H9 (cell line): ENCODE results near the gene IQCK. TPM values are rescaled to one million over a fixed set of nuclear protein-coding genes. Genes with fewer than 3 reads are reported as not detected.

Experiments used
- DNase-seq: peaks from one replicate; pipeline ENCODE4 v3.0.0-alpha.2; 2017
- H2AFZ ChIP-seq: one replicate; pipeline ENCODE4 v1.6.1; 2013; ENCODE audit warnings: mild to moderate bottlenecking, low read length, control low read depth, moderate library complexity
- H2AK5ac ChIP-seq: 2 replicates; pipeline ENCODE4 v1.6.1; 2013; ENCODE audit warnings: low read length, control low read depth, mixed read lengths; ENCODE audit not compliant: insufficient read length
- H2BK120ac ChIP-seq: one replicate; pipeline ENCODE4 v1.6.1; 2013; ENCODE audit warnings: low read depth, mild to moderate bottlenecking, low read length, control low read depth, inconsistent platforms; ENCODE audit not compliant: poor library complexity, severe bottlenecking
- H2BK12ac ChIP-seq: 2 replicates; pipeline ENCODE4 v1.6.1; 2013; ENCODE audit warnings: low read length, control low read depth, mixed read lengths, low read depth; ENCODE audit not compliant: insufficient read length
- H2BK15ac ChIP-seq: 2 replicates; pipeline ENCODE4 v1.6.1; 2013; ENCODE audit warnings: low read depth, low read length, control low read depth
- H2BK20ac ChIP-seq: one replicate; pipeline ENCODE4 v1.6.1; 2013; ENCODE audit warnings: low read depth, mild to moderate bottlenecking, low read length, control low read depth, inconsistent platforms; ENCODE audit not compliant: poor library complexity, severe bottlenecking
- H2BK5ac ChIP-seq: 2 replicates; pipeline ENCODE4 v1.6.1; 2013; ENCODE audit warnings: low read length, control low read depth, mixed read lengths; ENCODE audit not compliant: insufficient read length
- H3K14ac ChIP-seq: 2 replicates; pipeline ENCODE4 v1.6.1; 2013; ENCODE audit warnings: low read length, control low read depth; ENCODE audit not compliant: insufficient read depth
- H3K18ac ChIP-seq: 2 replicates; pipeline ENCODE4 v1.6.1; 2013; ENCODE audit warnings: low read depth, mild to moderate bottlenecking, mixed read lengths, low read length, control low read depth; ENCODE audit not compliant: insufficient read length
- H3K23ac ChIP-seq: 2 replicates; pipeline ENCODE4 v1.6.1; 2013; ENCODE audit warnings: low read length, control low read depth, mixed read lengths, low read depth; ENCODE audit not compliant: insufficient read length
- H3K23me2 ChIP-seq: 2 replicates; pipeline ENCODE4 v1.6.1; 2013; ENCODE audit warnings: low read depth, mild to moderate bottlenecking, mixed read lengths, low read length, control low read depth; ENCODE audit not compliant: insufficient read length, poor library complexity, severe bottlenecking
- H3K27ac ChIP-seq: 2 replicates; pipeline ENCODE4 v1.5.1; 2013; ENCODE audit warnings: low read length, control low read depth, mixed read lengths, low read depth; ENCODE audit not compliant: insufficient read length
- H3K27me3 ChIP-seq: 2 replicates; pipeline ENCODE4 v1.6.1; 2013; ENCODE audit warnings: low read length, control low read depth, inconsistent platforms; ENCODE audit not compliant: insufficient read depth
- H3K4ac ChIP-seq: 2 replicates; pipeline ENCODE4 v1.6.1; 2013; ENCODE audit warnings: low read depth, mild to moderate bottlenecking, control low read depth, inconsistent platforms, low read length, moderate library complexity
- H3K4me1 ChIP-seq: 2 replicates; pipeline ENCODE4 v1.6.1; 2013; ENCODE audit warnings: low read length, control low read depth, inconsistent platforms; ENCODE audit not compliant: insufficient read depth
- H3K4me2 ChIP-seq: 2 replicates; pipeline ENCODE4 v1.6.1; 2013; ENCODE audit warnings: low read length, control low read depth, mixed read lengths; ENCODE audit not compliant: insufficient read length, insufficient read depth
- H3K56ac ChIP-seq: 2 replicates; pipeline ENCODE4 v1.6.1; 2013; ENCODE audit warnings: low read depth, mild to moderate bottlenecking, mixed read lengths, low read length, control low read depth; ENCODE audit not compliant: insufficient read length
- H3K79me1 ChIP-seq: 2 replicates; pipeline ENCODE4 v1.6.1; 2013; ENCODE audit warnings: low read depth, mild to moderate bottlenecking, moderate library complexity, low read length, control low read depth, inconsistent platforms; ENCODE audit not compliant: insufficient read depth, poor library complexity, severe bottlenecking
- H3K79me2 ChIP-seq: 2 replicates; pipeline ENCODE4 v1.6.1; 2013; ENCODE audit warnings: low read length, control low read depth, inconsistent platforms; ENCODE audit not compliant: insufficient read depth
- H3K9ac ChIP-seq: 2 replicates; pipeline ENCODE4 v1.6.1; 2013; ENCODE audit warnings: low read length, control low read depth, mixed read lengths; ENCODE audit not compliant: insufficient read length; ENCODE audit errors: extremely low read depth
- H3K9me3 ChIP-seq: one replicate; pipeline ENCODE4 v1.6.1; 2013; ENCODE audit warnings: low read depth, low read length, inconsistent platforms; ENCODE audit not compliant: control insufficient read depth
- H3T11ph ChIP-seq: one replicate; pipeline ENCODE4 v1.6.1; 2013; ENCODE audit warnings: mild to moderate bottlenecking, low read length, control low read depth, inconsistent platforms
- H4K20me1 ChIP-seq: one replicate; pipeline ENCODE4 v1.6.1; 2013; ENCODE audit not compliant: control insufficient read depth, insufficient read length, insufficient read depth
- H4K5ac ChIP-seq: 2 replicates; pipeline ENCODE4 v1.6.1; 2013; ENCODE audit warnings: low read depth, mild to moderate bottlenecking, mixed read lengths, low read length, control low read depth; ENCODE audit not compliant: insufficient read length
- H4K8ac ChIP-seq: replicated peaks from 2 replicates; pipeline ENCODE4 v1.6.1; 2013; ENCODE audit warnings: low read length, control low read depth, mixed read lengths, low read depth; ENCODE audit not compliant: insufficient read length
- H4K91ac ChIP-seq: 2 replicates; pipeline ENCODE4 v1.6.1; 2013; ENCODE audit warnings: low read depth, mild to moderate bottlenecking, moderate library complexity, mixed read lengths, low read length, control low read depth; ENCODE audit not compliant: insufficient read length
- H3K27ac Mint-ChIP-seq, 3 experiments: 2 replicates in 2 of 3; 3 replicates in 1 of 3; pipeline ENCODE4 v1.8.0; 2020 to 2021; ENCODE audit warnings: mixed read lengths in 3 of 3, mild to moderate bottlenecking in 1 of 3, moderate library complexity in 1 of 3
- H3K27me3 Mint-ChIP-seq: 2 replicates; pipeline ENCODE4 v1.8.0; 2021; ENCODE audit warnings: low read depth, mild to moderate bottlenecking, moderate library complexity, mixed read lengths
- H3K36me3 Mint-ChIP-seq, 3 experiments: 2 replicates in 2 of 3; 3 replicates in 1 of 3; pipeline ENCODE4 v1.8.0; 2020 to 2021; ENCODE audit warnings: low read depth in 3 of 3, mixed read lengths in 3 of 3; ENCODE audit not compliant: insufficient read depth in 1 of 3
- H3K4me1 Mint-ChIP-seq, 2 experiments: 2 replicates each; pipeline ENCODE4 v1.8.0; 2020; ENCODE audit warnings: mixed read lengths in 2 of 2
- H3K4me3 Mint-ChIP-seq, 2 experiments: 2 replicates in 1 of 2; 3 replicates in 1 of 2; pipeline ENCODE4 v1.8.0; 2020 to 2021; ENCODE audit warnings: mild to moderate bottlenecking in 2 of 2, mixed read lengths in 2 of 2, moderate library complexity in 1 of 2
- H3K9me3 Mint-ChIP-seq, 2 experiments: 2 replicates in 1 of 2; 3 replicates in 1 of 2; pipeline ENCODE4 v1.8.0; 2020; ENCODE audit warnings: mild to moderate bottlenecking in 2 of 2, mixed read lengths in 2 of 2, moderate library complexity in 1 of 2
- CTCF ChIP-seq: fragments of 200-600 bp; sonication (generic); conservative IDR thresholded peaks from 3 replicates; pipeline ENCODE4 v1.8.0; 2021; ENCODE audit warnings: antibody characterized with exemption, mild to moderate bottlenecking
- WGBS: extraction: QIAGEN DNeasy Blood & Tissue Kit; methylation state at CpG from one replicate; pipeline ENCODE4 v1.1.7; 2013; ENCODE audit warnings: missing lambda C conversion rate, low lambda C conversion rate, mixed read lengths; ENCODE audit not compliant: insufficient read length; ENCODE audit errors: extremely low coverage; 5-methylcytosine and 5-hydroxymethylcytosine counted together
- total RNA-seq: library from RNA; stranded (reverse); gene quantifications from 2 replicates; pipeline ENCODE4 v1.2.1, GENCODE V29; 2021

IQCK gene
- total RNA-seq, 1 experiment from 2014 or later = 9.0 TPM

GRCh38 chr16:19746561-19746960 lies 28.5 kb downstream of the IQCK start:
- Histone ChIP-seq H2BK5ac (no peak overlapping the region), H3K27me3 (no peaks in the 10 kb centered on the region), H3K14ac (no peak overlapping the region), H4K8ac (no peak overlapping the region), H3K23ac (no peak overlapping the region), H3K4me1 (no peaks in the 10 kb centered on the region), H2AK5ac (no peak overlapping the region), H2AFZ (no peak overlapping the region), H3K4ac (no peak overlapping the region), H2BK15ac (no peak overlapping the region), H3K4me2 (no peak overlapping the region), H3K56ac (no peak overlapping the region), H3K9me3 (no peaks in the 10 kb centered on the region), H3K23me2 (no peaks in the 10 kb centered on the region), H4K20me1 (no peaks in the 10 kb centered on the region), H4K5ac (no peak overlapping the region), H2BK120ac (no peak overlapping the region), H3T11ph (no peak overlapping the region), H4K91ac (no peak overlapping the region), H3K27ac (no peak overlapping the region), H2BK20ac (no peak overlapping the region), H3K79me1 (no peaks in the 10 kb centered on the region), H3K18ac (no peak overlapping the region), H3K79me2 (no peaks in the 10 kb centered on the region), H2BK12ac (no peak overlapping the region), H3K9ac (no peak overlapping the region)
- Mint-ChIP-seq H3K4me3 (no peak overlapping the region), H3K27me3 (no peaks in the 10 kb centered on the region), H3K27ac (no peak overlapping the region), H3K9me3 (no peaks in the 10 kb centered on the region), H3K36me3 (no peaks in the 10 kb centered on the region), H3K4me1 (peaks cover 2 to 7% of the 10 kb centered on the region in 2 experiments; a peak in 2 of 4 replicates)
- TF ChIP-seq CTCF = no peak
- DNase-seq = no peak
- WGBS = no CpG with 5 or more reads among the region's 4 CpGs
